Measurements from ENCODE around the gene ANKIB1.
"Not testable (repeated sequence)": the region's sequence is repeated elsewhere in the genome, so short reads cannot be mapped to it uniquely, and the experiment has no call there.

The ANKIB1 gene

GRCh38 chr7:92436612-92437445 is 191.1 kb downstream of the ANKIB1 start:
- no peaks in the 10 kb centered on the region for H3K27me3 ChIP-seq (ENCODE audit: control insufficient read depth, insufficient read depth, low read length)
- peaks cover 9% of the 10 kb centered on the region for H3K4me1 ChIP-seq (ENCODE audit: control insufficient read depth, insufficient read depth, low read length)
- no peak overlapping the region for H3K4me3 ChIP-seq (ENCODE audit: low read depth, low read length)
- no peaks in the 10 kb centered on the region for H3K9me3 ChIP-seq (ENCODE audit: control insufficient read depth, insufficient read depth, low read length)
- H3K9ac ChIP-seq (ENCODE audit: low read depth, low read length) = no peak overlapping the region
- no peaks in the 10 kb centered on the region for H3K36me3 ChIP-seq (ENCODE audit: control insufficient read depth, insufficient read depth, low read length)

GRCh38 chr7:92437956-92438491 is 192.2 kb downstream of the ANKIB1 start:
- H3K27me3 ChIP-seq (ENCODE audit: control insufficient read depth, insufficient read depth, low read length) = no peaks in the 10 kb centered on the region
- H3K4me1 ChIP-seq (ENCODE audit: control insufficient read depth, insufficient read depth, low read length) = peaks cover 9% of the 10 kb centered on the region
- H3K4me3 ChIP-seq (ENCODE audit: low read depth, low read length) = no peak overlapping the region
- H3K9ac ChIP-seq (ENCODE audit: low read depth, low read length) = no peak overlapping the region
- no peaks in the 10 kb centered on the region for H3K9me3 ChIP-seq (ENCODE audit: control insufficient read depth, insufficient read depth, low read length)
- H3K36me3 ChIP-seq (ENCODE audit: control insufficient read depth, insufficient read depth, low read length) = no peaks in the 10 kb centered on the region

GRCh38 chr7:92442720-92443119 is 196.9 kb downstream of the ANKIB1 start:
- H3K4me1 ChIP-seq (ENCODE audit: control insufficient read depth, insufficient read depth, low read length); H3K36me3 ChIP-seq (ENCODE audit: control insufficient read depth, insufficient read depth, low read length); H3K4me3 ChIP-seq (ENCODE audit: low read depth, low read length); H3K9me3 ChIP-seq (ENCODE audit: control insufficient read depth, insufficient read depth, low read length); H3K27me3 ChIP-seq (ENCODE audit: control insufficient read depth, insufficient read depth, low read length); H3K9ac ChIP-seq (ENCODE audit: low read depth, low read length): not testable (repeated sequence)

GRCh38 chr7:92446869-92447344 is 201.1 kb downstream of the ANKIB1 start:
- peak overlapping the region; percentile 41 for H3K9ac ChIP-seq (ENCODE audit: low read depth, low read length)
- H3K4me1 ChIP-seq (ENCODE audit: control insufficient read depth, insufficient read depth, low read length) = no peaks in the 10 kb centered on the region
- peak overlapping the region; percentile 72 for H3K4me3 ChIP-seq (ENCODE audit: low read depth, low read length)
- no peaks in the 10 kb centered on the region for H3K27me3 ChIP-seq (ENCODE audit: control insufficient read depth, insufficient read depth, low read length)
- H3K9me3 ChIP-seq (ENCODE audit: control insufficient read depth, insufficient read depth, low read length) = no peaks in the 10 kb centered on the region
- peaks cover 10% of the 10 kb centered on the region for H3K36me3 ChIP-seq (ENCODE audit: control insufficient read depth, insufficient read depth, low read length)

GRCh38 chr7:92447345-92448204 is 201.8 kb downstream of the ANKIB1 start, which contains the start of gene GATAD1:
TSS of gene GATAD1 (plus strand) at chr7:92447482. CDS start at chr7:92447730, 248 bp downstream.
- H3K36me3 ChIP-seq (ENCODE audit: control insufficient read depth, insufficient read depth, low read length) = peaks cover 10% of the 10 kb centered on the region
- peak within 1 kb of the TSS; percentile 96 for H3K9ac ChIP-seq (ENCODE audit: low read depth, low read length)
- no peaks in the 10 kb centered on the region for H3K4me1 ChIP-seq (ENCODE audit: control insufficient read depth, insufficient read depth, low read length)
- H3K27me3 ChIP-seq (ENCODE audit: control insufficient read depth, insufficient read depth, low read length) = no peaks in the 10 kb centered on the region
- peak within 1 kb of the TSS; percentile 72 for H3K4me3 ChIP-seq (ENCODE audit: low read depth, low read length)
- H3K9me3 ChIP-seq (ENCODE audit: control insufficient read depth, insufficient read depth, low read length) = no peaks in the 10 kb centered on the region

- H3K36me3 ChIP-seq (ENCODE audit: control insufficient read depth, insufficient read depth, low read length) = peaks cover 10% of the 10 kb centered on the region
- H3K27me3 ChIP-seq (ENCODE audit: control insufficient read depth, insufficient read depth, low read length) = no peaks in the 10 kb centered on the region
- peak overlapping the region; percentile 96 for H3K9ac ChIP-seq (ENCODE audit: low read depth, low read length)
- H3K9me3 ChIP-seq (ENCODE audit: control insufficient read depth, insufficient read depth, low read length) = no peaks in the 10 kb centered on the region
- H3K4me3 ChIP-seq (ENCODE audit: low read depth, low read length) = peak overlapping the region; percentile 72
- no peaks in the 10 kb centered on the region for H3K4me1 ChIP-seq (ENCODE audit: control insufficient read depth, insufficient read depth, low read length)
Measured at GRCh38 chr7:92448205-92448747, 202.5 kb downstream of the ANKIB1 start.

Measured in iPS-15b (cell line).